HG03378 (cell line): ENCODE measurements around the gene MAP4K4.
"Not testable (repeated sequence)": the region's sequence is repeated elsewhere in the genome, so short reads cannot be mapped to it uniquely, and the experiment has no call there.

Experiments used
- ATAC-seq: cut with Tn5 transposase; IDR thresholded peaks from one replicate; pipeline ENCODE4 v1.9.1; 2021; ENCODE audit warnings: mild to moderate bottlenecking, moderate library complexity; ENCODE audit not compliant: unreplicated experiment

MAP4K4 gene

DNA sequence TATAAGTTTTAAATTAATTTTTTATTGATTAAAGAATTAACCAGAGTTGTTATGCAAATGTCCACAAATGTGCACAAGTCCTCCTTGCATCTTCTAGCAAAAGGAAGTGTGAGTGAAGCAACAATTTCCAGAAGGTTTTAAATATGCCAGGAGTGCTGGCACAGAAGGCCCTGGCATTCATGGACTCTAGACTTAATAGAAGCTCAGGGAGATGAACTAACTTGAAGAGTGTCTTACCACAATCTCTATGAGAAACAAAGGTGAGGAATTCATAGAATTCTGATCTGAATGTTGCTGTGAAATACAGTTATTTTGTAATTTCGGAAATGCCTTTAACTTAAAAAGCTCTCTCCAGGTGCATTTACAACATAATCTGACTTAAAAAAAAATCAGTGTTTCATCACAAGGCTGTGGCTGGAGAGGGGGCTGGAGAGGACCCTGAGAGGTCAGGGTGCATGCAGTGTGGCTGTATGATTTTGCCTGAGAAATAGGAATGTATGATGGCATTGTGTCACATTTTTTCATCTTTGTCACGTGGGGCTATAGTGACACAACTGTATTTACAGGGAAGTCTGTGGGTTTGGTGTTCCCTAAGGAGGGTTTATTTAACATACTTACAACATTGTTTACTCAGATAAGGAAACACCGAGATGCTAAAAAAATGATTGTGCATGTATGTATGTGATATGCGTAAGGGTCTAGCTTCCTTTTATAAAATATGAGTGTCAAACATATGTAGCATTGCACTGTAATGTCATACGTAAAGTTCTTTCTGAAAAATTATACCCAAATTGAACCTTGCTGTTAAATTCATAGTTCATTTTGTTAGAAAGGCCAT, 66.2 kb downstream of the MAP4K4 start:
- ATAC-seq, result no peak

DNA sequence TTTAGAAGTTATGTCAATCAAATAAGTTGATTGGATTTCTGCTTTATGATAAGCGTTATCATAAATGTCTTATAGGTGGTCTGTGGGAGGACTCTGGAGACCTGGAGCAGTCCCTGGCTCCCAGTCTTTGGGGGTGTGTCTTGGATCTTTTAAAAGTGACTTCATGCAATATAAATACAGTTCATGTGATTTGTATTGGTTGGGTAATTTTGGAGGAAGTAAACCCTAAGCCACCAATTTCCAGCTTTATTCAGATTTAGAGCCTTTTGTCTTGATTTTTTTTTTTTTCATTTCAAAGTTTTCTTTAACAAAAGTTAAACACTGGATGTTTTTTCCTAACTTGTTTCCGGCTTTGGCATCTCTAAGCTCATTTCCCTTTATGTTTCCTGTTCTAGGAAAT, 68.8 kb downstream of the MAP4K4 start:
- ATAC-seq, result no peak

DNA sequence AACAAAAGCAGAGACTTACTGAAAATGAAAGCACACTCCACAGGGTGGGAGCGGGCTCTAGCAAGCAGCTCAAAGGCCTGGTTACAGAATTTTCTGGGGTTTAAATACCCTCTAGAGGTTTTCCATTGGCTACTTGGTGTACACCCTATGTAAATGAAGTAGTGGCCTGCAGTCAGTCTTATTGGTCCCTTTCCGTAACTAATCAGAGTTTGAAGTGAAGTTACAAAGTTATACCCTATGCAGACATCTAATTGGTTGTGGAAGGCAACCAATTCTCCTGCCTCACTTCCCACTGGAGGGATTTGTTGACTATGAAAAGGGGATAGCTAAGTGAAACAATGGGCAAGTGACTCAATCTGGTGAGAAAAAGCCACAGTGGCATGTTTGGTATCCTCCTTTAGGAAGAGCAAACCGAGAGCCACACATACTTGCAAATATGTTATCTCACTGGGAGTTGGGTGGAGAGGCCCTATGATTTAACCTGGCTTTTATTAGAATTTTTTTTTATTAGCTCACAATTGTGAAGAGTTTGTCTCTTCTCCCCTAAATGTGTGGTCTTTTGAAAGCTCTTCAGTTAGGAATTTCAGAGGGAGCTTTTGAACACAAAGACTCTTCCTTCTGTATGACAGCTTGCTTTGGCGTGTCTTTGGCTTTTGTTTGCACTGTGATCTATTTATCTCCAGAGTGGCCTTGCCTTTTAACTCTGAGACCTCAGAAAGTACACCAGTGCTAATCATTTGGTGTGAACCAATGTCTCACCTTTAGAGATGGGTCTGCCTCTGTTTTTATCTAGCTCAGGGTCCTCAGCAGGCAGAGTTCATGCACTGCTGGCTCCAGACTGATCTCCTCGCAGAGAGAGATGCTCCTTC, 69.6 kb downstream of the MAP4K4 start:
- no peak for ATAC-seq

DNA sequence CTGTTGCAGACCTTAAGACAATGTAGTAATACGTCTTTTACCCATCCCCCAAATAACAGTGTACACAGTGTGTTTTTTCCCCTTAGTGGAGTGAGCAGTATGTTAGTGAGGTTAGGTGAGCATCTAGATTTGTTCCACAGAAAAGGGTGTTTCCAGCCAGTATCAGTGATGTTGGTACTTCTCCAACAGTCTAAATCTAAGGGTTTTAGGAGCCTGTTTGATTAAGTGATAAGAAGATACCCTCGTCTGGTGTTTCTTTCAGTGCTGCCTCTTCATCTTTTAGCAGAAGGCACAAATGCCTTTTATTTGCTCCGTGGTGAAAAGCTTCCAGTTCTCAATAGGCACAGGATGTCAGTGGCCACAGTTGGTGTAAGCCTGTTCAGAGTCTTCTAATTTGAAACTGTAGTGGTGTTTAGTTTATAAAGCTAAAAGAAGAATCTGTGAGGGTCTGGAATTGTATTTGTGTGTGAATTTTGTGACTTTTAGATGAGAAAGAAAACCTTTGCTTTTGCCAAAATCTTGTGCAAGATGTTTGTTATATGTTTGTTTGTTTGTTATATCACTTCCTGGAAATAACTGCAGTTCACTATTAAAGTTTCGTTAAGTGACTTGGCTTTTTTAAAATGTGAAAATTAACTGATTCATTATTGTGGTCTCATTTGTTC, 71.2 kb downstream of the MAP4K4 start:
- no peak for ATAC-seq

DNA sequence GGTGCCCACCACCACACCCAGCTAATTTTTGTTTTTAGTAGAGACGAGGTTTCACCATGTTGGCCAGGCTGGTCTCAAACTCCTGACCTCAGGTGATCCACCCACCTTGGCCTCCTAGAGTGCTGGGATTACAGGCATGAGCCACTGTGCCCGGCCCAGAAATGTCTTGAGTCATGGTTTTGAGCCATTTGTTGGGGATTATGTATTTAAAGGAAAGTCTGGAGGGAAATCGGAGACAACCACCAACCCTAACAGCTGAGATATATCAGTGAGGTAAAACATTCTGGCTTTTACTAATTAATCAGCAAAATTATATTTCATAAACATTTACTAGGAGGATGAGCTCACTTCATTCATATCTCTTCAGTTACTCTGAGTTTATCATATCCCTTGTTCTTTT, 72.2 kb downstream of the MAP4K4 start:
- ATAC-seq, result not testable (repeated sequence)

DNA sequence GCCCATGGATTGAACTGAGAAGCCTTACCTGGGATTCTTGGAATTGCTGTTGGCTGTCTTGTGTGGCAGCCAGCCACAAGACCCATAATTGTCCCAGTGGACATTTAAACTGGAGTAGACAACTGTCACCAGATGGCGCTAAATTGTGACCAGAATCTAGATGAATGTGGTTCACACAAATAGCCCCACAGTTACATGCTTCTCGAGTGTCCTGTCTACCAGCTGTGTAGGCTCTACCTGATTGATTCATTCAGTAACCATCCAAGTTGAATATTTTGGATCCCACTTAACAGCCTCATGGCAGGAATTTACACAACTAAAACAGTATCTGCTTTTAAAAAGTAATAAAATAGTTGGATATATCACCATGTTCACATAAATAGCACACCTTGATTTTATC, 73.2 kb downstream of the MAP4K4 start:
- ATAC-seq, result no peak

DNA sequence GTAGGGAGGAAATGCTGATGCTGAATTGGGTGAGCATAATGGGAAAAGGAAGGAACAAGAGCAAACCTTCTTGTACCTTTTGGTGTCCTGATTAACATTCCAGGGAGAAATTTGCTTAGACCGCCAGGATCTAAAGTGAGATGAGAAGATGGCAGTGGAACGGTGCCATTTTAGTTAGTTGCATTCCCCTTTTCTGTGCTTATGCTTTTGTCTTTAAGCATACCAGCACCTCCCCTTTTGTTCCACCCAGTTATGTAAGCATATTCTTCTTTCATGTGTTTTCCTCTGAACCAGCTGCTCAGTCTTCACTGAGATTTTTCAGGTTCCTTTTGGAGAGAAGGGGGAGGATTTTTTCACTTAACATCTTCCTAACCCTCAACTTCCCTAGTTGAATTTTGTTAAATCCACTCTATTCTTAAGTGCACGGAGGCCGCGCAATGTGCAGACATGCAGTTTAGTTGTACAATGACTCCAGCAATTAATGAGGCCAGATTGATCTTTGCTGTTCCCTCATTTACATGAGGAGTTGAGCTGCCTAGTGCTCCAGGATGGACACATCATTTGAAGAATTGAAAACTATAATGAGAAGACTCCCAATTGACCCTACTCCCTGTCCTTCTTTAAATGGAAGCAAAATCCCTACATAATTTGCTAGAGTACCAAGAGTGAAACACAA, 73.9 kb downstream of the MAP4K4 start:
- no peak for ATAC-seq

DNA sequence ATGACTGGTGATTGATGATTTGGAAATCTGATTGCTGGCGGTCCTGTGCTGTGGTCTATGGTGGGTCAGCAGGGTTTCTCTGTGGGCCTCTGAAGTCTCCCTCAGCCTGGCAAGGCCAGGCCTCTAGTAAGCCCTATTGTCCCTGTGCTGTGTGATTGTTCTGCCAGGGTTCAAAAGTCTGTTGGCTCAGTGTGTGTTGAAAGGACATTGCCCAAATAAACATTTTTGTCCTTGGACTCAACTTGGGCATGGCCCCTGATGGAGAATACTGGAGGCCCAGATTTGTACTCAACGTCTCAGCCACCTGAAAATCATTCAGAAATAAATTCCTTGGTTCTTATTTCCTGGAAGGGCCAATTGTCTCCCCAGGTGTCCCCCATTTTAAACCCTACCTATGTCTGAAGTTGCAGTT, 74.4 kb downstream of the MAP4K4 start:
- ATAC-seq, result no peak

DNA sequence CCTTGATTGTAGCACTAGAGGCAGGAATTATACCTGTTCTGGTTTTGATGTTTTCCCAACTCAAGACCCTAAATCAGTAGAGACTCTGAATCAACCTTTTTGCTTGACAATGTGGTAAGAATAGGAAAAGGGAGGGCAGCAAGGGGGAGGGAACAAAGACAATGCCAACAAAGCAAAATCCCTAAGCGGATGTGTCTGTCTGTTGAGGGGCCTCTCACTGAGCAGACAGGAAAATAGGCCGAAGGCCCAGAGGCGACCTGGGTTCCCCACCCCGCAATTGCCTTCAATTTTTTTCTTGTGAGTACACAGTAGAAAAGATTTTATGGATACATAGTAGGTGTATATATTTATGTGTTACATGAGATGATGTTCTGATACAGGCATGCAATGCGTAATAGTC, 75.6 kb downstream of the MAP4K4 start:
- ATAC-seq, result no peak

DNA sequence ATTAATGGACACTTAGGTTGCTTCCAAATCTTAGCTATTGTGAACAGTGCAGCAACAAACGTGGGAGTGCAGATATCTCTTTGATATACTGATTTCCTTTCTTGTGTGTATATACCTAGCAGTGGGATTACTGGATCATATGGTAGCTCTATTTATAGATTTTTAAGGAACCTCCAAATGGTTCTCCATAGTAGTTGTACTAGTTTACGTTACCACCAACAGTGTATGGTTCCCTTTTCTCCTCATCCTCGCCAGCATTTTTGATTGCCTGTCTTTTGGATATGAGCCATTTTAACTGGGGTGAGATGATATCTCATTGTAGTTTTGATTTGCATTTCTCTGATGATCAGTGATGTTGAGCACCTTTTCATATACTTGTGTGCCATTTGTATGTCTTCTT, 76.5 kb downstream of the MAP4K4 start:
- ATAC-seq, result not testable (repeated sequence)

DNA sequence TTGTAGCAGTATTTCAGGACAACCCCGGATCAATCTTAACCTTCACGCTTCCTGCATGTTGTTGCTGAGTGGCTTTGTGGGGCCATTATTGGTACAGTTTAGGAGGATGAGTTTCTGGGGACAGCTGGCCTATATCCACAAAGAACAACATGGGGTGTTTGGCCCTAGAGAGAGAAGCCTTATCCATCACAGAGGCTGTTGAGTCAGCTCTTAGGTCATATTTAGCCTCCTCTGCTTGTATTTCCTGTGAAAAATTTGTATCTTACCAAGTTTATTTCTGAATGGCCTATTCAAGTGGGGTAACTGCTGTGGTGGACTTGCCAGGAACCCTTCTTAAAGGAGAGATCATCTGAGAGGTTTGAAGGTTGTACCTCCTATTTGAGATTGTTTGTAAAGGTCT, 77.6 kb downstream of the MAP4K4 start:
- no peak for ATAC-seq

DNA sequence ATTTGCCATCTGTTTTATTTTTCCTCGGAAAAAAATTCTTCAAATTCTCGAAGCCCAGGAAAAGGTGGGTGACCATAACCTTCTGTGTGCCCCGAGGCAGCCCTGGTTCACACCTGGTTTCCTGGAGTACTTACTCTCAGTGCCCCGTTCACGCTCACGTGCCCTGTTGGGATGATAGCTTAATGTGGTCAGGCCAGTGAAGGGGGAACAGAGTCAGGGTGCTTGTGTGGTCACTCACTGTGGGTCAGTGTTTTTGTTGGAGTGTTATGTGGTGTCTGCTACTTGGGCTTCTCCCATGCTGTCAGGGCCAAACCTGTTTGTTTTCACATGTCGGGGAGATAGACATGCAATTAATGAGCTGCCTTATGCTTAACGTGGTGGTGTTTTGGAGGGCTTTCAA, 78.1 kb downstream of the MAP4K4 start:
- no peak for ATAC-seq

DNA sequence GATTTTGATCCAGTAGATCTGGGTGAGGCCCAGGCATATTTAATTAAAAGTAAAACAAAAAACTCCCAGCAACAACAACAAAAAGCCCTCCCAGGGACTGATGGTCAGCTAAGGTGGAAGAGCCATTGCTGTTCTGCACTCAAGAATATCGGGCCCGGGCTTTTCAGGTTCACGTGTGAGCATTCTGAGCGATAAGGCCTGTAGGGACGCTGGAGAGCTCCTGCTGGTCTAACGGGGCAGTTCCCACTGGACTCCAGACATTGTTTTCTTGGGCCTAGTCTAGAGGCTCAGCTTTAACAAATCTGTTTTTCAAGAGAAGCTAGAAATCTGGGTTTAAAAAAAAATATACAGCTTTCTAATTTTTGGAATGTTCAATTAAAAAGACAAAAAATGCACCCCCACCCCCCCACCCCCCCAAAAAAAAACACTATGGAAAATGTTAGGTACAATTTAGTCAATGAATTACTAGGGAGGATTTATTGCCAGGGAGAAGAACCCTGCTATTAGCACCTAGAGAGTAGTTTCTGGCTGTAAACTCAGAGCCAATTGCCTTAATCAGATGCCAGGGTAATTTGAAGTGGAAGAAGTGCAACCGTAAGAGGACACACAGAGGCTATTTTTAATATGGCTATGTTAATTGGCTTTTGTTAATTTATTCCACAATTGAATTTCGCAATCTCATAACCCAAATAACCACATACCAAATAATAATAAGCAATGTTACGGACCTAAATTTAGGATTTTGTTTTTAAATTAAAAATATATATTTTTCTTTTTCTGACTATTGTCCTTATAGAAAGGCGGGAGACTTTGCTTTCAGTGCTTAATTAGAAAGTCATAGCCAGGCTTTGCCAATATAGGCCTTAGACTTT, 78.9 kb downstream of the MAP4K4 start:
- no peak for ATAC-seq

DNA sequence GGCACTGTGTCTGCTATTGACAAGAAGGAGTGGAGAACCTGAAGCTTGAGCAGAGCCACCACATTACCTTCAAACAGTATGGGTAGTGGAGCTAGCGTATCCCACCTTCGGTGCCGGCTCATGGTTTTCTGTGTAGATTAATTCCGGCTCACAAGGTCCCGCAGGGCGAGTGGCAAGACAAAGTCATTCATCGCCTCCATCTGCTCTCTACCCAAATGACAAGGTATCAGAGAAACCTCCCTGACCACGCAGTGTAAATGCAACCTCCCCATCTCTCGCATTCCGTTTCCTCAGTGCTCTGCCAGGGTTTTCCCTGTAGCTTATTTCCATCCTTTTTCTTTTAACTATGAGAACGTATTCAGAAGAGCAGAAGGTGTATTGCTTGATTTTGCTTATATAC, 79.8 kb downstream of the MAP4K4 start:
- ATAC-seq, result no peak

DNA sequence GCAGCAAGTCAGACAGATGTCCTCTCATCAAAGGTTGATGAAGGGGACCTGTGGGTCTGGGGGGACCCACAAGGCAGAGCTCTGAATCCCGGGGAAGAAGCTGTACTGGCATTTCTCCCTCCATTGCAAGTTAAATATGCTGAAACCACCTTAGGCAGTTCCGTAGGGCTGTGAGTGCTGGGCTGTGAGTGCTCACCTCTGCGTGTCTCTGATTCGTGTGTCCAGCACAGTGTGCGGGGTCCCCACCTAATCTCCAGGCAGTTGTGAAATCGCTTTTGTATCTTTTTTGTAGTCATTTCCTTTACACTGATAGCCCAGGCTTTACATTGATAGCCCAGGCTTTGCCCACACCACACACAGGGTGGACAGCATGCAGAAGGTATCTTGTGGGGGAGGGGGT, 80.6 kb downstream of the MAP4K4 start:
- no peak for ATAC-seq

DNA sequence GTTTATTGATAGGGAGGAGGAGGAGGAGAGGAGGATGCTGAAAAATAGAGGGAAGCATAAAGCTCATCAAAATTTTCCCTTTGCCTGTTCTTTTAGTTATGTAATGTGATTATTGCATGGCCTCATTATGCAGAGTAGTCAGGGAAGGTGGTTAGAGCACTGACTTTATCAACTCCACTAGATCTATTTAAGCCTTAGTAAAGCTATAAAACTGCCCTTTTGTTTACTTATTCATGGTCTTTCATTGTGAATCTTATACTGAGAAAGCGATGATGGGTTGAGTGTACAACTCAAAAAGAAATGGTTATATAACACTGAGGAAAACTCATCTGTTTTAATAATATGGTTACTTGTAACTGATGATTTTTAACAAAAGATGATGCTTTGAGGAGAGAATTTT, 81.7 kb downstream of the MAP4K4 start:
- ATAC-seq, result no peak

DNA sequence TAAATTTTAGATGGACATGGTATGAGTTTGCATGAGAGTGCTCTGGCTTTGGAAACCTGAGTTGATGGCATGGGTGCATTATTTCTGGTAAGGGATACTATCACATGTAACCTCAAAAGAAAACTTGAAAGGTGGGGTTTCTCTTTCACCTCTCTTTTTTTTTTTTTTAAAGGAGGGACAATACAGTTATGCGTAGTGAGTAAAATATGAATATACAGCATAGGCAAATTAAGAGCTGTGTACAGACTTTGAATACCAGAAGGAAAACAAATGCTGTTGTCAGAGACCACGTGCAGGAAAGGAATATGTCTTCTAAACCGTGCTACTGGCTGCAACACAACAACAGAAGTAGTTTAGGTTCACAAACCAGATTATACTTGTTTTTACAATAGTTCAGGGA, 82.1 kb downstream of the MAP4K4 start:
- no peak for ATAC-seq

DNA sequence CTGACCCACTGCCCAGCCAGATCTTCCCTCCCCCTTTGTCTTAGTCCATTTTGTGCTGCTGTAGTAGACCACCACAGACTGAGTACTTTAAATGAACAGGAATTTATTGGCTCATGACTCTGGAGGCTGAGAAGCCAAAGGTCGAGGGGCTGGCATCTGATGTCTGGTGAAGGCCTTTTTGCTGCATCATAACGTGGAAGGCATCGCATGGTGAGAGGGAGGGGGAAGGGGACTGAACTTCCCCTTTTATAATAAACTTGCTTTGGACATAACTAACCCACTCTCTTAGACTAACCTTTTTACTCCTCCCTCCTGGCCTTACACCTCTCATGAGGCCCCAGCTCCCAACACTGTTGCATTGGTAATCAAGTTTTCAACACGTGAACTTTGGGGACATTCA, 83.8 kb downstream of the MAP4K4 start:
- no peak for ATAC-seq

DNA sequence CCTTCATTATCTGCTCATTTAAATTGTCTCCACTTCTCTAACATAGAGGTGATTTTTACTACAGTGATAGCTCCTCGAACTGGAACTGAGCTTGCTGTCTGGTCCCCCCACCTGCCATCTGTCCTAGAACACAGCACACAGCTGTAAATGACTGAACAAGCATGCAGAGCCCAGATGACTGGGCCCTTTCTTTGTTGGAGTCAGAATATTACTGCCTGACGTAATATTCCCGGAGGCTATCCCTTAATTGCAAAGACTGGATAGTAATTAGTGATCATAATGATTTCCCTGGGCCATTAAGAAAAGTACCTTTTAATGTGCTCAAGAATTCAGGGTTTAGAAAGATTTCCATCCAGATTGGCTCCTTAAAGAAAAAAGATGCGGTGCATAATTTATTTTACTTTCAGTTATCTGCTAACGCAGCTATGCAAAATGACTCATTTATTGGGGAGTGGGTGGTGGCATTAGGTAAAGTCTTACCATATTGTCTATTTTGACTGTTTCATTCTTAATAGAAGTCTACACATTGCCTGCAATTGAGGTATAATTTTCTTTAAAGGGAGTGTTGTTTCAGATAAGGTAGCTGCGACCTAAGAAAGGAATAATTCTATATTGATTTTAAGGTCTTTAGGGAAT, 84.4 kb downstream of the MAP4K4 start:
- ATAC-seq, result no peak

DNA sequence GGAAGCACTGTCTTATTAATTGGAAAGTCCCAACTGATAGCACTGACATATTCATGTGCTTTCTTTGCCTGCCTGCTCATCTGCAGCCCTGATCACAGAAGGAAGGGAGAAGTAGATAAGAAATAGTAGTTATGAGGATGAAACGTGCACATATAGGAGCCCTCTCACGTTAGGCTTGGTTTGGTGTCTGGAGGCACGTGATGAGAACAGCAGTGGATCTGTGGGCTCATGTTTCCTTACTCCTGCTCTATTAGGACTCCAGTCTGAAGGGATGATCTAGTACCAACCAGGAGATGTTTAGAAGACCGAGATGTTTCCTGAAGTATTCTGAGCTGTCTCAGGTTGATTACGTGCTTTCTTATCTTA, 84.9 kb downstream of the MAP4K4 start:
- no peak for ATAC-seq
